GM21367 (cell line): ENCODE data around the gene PDE1C.
"Not testable (repeated sequence)": the region's sequence is repeated elsewhere in the genome, so short reads cannot be mapped to it uniquely, and the experiment has no call there.

Source experiments
- ATAC-seq: cut with Tn5 transposase; IDR thresholded peaks from one replicate; pipeline ENCODE4 v1.9.1; 2021; ENCODE audit not compliant: unreplicated experiment

Gene PDE1C

GRCh38 chr7:32070406-32071360 lies at the start of gene PDE1C:
PDE1C (minus strand) TSS chr7:32070407.
- no peak for ATAC-seq

- ATAC-seq: no peak
These were observed 49.6 kb upstream of the PDE1C start for GRCh38 chr7:32119790-32120196.

- ATAC-seq: no peak
These were observed 47.6 kb upstream of the PDE1C start for GRCh38 chr7:32117837-32118236.

GRCh38 chr7:32116436-32116835 lies 46.2 kb upstream of the PDE1C start:
- no peak for ATAC-seq

- no peak for ATAC-seq
These were observed 45.6 kb upstream of the PDE1C start for GRCh38 chr7:32115831-32116230.

GRCh38 chr7:32108651-32109050 lies 38.4 kb upstream of the PDE1C start:
- ATAC-seq: no peak

- no peak for ATAC-seq
These were observed 34.6 kb upstream of the PDE1C start for GRCh38 chr7:32104766-32105165.

GRCh38 chr7:32103361-32103760 lies 33.2 kb upstream of the PDE1C start:
- ATAC-seq: no peak

- no peak for ATAC-seq
These were observed 32.2 kb upstream of the PDE1C start for GRCh38 chr7:32102432-32102873.

GRCh38 chr7:32100407-32100907 lies 30.2 kb upstream of the PDE1C start:
- no peak for ATAC-seq

GRCh38 chr7:32094516-32094915 lies 24.3 kb upstream of the PDE1C start:
- no peak for ATAC-seq

GRCh38 chr7:32093415-32094408 lies 23.5 kb upstream of the PDE1C start:
- no peak for ATAC-seq

- no peak for ATAC-seq
These were observed 22.1 kb upstream of the PDE1C start for GRCh38 chr7:32092346-32092745.

- ATAC-seq: no peak
These were observed 21.5 kb upstream of the PDE1C start for GRCh38 chr7:32091608-32092210.

- ATAC-seq: no peak
These were observed 19.5 kb upstream of the PDE1C start for GRCh38 chr7:32089678-32090077.

- ATAC-seq: no peak
These were observed 19.0 kb upstream of the PDE1C start for GRCh38 chr7:32089256-32089655.

GRCh38 chr7:32088451-32088881 lies 18.3 kb upstream of the PDE1C start:
- ATAC-seq: no peak

GRCh38 chr7:32079510-32079909 lies 9.3 kb upstream of the PDE1C start:
- ATAC-seq: no peak

GRCh38 chr7:32078824-32079223 lies 8.6 kb upstream of the PDE1C start:
- ATAC-seq: no peak

- no peak for ATAC-seq
These were observed 7.6 kb upstream of the PDE1C start for GRCh38 chr7:32077806-32078205.

- ATAC-seq: not testable (repeated sequence)
These were observed 6.6 kb upstream of the PDE1C start for GRCh38 chr7:32076802-32077201.
